ENCODE results near the gene TUBGCP3.

The TUBGCP3 gene

GRCh38 chr13:112567161-112567862, 20.6 kb downstream of the TUBGCP3 start:
- Histone ChIP-seq H2BK15ac (replicated peaks; ENCODE audit: low read depth) (no peak overlapping the region), H4K8ac (ENCODE audit: low read depth, low read length) (no peak overlapping the region), H2BK120ac (ENCODE audit: low read depth, low read length) (no peak overlapping the region), H3K79me1 (ENCODE audit: low read length) (peaks cover 12% of the 10 kb centered on the region), H3K4me1 (ENCODE audit: control insufficient read depth, low read depth, low read length) (no peaks in the 10 kb centered on the region), H3K23ac (ENCODE audit: low read length) (no peak overlapping the region), H2BK5ac (ENCODE audit: low read length) (no peak overlapping the region), H3K56ac (ENCODE audit: low read length) (no peak overlapping the region), H2AK5ac (ENCODE audit: low read length) (no peak overlapping the region), H3K27ac (ENCODE audit: low read depth, low read length) (no peak overlapping the region), H3K4me2 (ENCODE audit: low read length) (no peak overlapping the region), H3K79me2 (ENCODE audit: control insufficient read depth, insufficient read depth, low read length) (peaks cover 6% of the 10 kb centered on the region), H3K18ac (ENCODE audit: low read length) (no peak overlapping the region), H3K27me3 (ENCODE audit: insufficient read depth, low read length, poor library complexity) (no peaks in the 10 kb centered on the region), H3K36me3 (ENCODE audit: control insufficient read depth, insufficient read depth, low read length) (no peaks in the 10 kb centered on the region), H3K4ac (ENCODE audit: low read depth, low read length) (no peak overlapping the region), H3K9ac (ENCODE audit: low read length) (no peak overlapping the region), H3K4me3 (ENCODE audit: low read length) (no peak overlapping the region), H4K5ac (ENCODE audit: low read length) (no peak overlapping the region)
- WGBS (ENCODE audit: extremely low coverage, insufficient coverage, low lambda C conversion rate): no CpG with 5 or more reads among the region's 5 CpGs
- DNase-seq: no peak

- no CpG with 5 or more reads among the region's 18 CpGs for WGBS (ENCODE audit: extremely low coverage, insufficient coverage, low lambda C conversion rate)
- H3K18ac ChIP-seq (ENCODE audit: low read length): no peak overlapping the region
- H3K4me3 ChIP-seq (ENCODE audit: low read length): no peak overlapping the region
- H3K4me2 ChIP-seq (ENCODE audit: low read length): no peak overlapping the region
- H3K23ac ChIP-seq (ENCODE audit: low read length): no peak overlapping the region
- no peak overlapping the region for H2AK5ac ChIP-seq (ENCODE audit: low read length)
- peaks cover 1% of the 10 kb centered on the region for H3K36me3 ChIP-seq (ENCODE audit: control insufficient read depth, insufficient read depth, low read length)
- H3K4ac ChIP-seq (ENCODE audit: low read depth, low read length): no peak overlapping the region
- no peak overlapping the region for H2BK15ac ChIP-seq (replicated peaks; ENCODE audit: low read depth)
- no peak overlapping the region for H4K8ac ChIP-seq (ENCODE audit: low read depth, low read length)
- H4K5ac ChIP-seq (ENCODE audit: low read length): no peak overlapping the region
- no peaks in the 10 kb centered on the region for H3K4me1 ChIP-seq (ENCODE audit: control insufficient read depth, low read depth, low read length)
- H3K27ac ChIP-seq (ENCODE audit: low read depth, low read length): no peak overlapping the region
- H2BK5ac ChIP-seq (ENCODE audit: low read length): no peak overlapping the region
- no peaks in the 10 kb centered on the region for H3K27me3 ChIP-seq (ENCODE audit: insufficient read depth, low read length, poor library complexity)
- DNase-seq: no peak
- H3K9ac ChIP-seq (ENCODE audit: low read length): no peak overlapping the region
- H3K79me1 ChIP-seq (ENCODE audit: low read length): peaks cover 13% of the 10 kb centered on the region
- H3K79me2 ChIP-seq (ENCODE audit: control insufficient read depth, insufficient read depth, low read length): peaks cover 8% of the 10 kb centered on the region
- no peak overlapping the region for H3K56ac ChIP-seq (ENCODE audit: low read length)
- H2BK120ac ChIP-seq (ENCODE audit: low read depth, low read length): no peak overlapping the region
These were observed 25.1 kb downstream of the TUBGCP3 start for GRCh38 chr13:112562786-112563383.

GRCh38 chr13:112562254-112562653, 25.7 kb downstream of the TUBGCP3 start:
- no peak overlapping the region for H2AK5ac ChIP-seq (ENCODE audit: low read length)
- no peak overlapping the region for H3K4ac ChIP-seq (ENCODE audit: low read depth, low read length)
- H3K4me2 ChIP-seq (ENCODE audit: low read length): no peak overlapping the region
- H4K5ac ChIP-seq (ENCODE audit: low read length): no peak overlapping the region
- peaks cover 8% of the 10 kb centered on the region for H3K79me2 ChIP-seq (ENCODE audit: control insufficient read depth, insufficient read depth, low read length)
- peaks cover 1% of the 10 kb centered on the region for H3K36me3 ChIP-seq (ENCODE audit: control insufficient read depth, insufficient read depth, low read length)
- no peak overlapping the region for H2BK15ac ChIP-seq (replicated peaks; ENCODE audit: low read depth)
- H3K4me1 ChIP-seq (ENCODE audit: control insufficient read depth, low read depth, low read length): no peaks in the 10 kb centered on the region
- no peak overlapping the region for H3K9ac ChIP-seq (ENCODE audit: low read length)
- H3K56ac ChIP-seq (ENCODE audit: low read length): no peak overlapping the region
- DNase-seq: no peak
- no CpG with 5 or more reads among the region's 3 CpGs for WGBS (ENCODE audit: extremely low coverage, insufficient coverage, low lambda C conversion rate)
- H3K27me3 ChIP-seq (ENCODE audit: insufficient read depth, low read length, poor library complexity): no peaks in the 10 kb centered on the region
- H2BK5ac ChIP-seq (ENCODE audit: low read length): no peak overlapping the region
- no peak overlapping the region for H2BK120ac ChIP-seq (ENCODE audit: low read depth, low read length)
- H3K23ac ChIP-seq (ENCODE audit: low read length): no peak overlapping the region
- H3K27ac ChIP-seq (ENCODE audit: low read depth, low read length): no peak overlapping the region
- no peak overlapping the region for H3K18ac ChIP-seq (ENCODE audit: low read length)
- peaks cover 13% of the 10 kb centered on the region for H3K79me1 ChIP-seq (ENCODE audit: low read length)
- no peak overlapping the region for H4K8ac ChIP-seq (ENCODE audit: low read depth, low read length)
- no peak overlapping the region for H3K4me3 ChIP-seq (ENCODE audit: low read length)

- Histone ChIP-seq H2BK120ac (ENCODE audit: low read depth, low read length) (no peak overlapping the region), H3K9ac (ENCODE audit: low read length) (no peak overlapping the region), H3K36me3 (ENCODE audit: control insufficient read depth, insufficient read depth, low read length) (peaks cover 1% of the 10 kb centered on the region), H3K18ac (ENCODE audit: low read length) (no peak overlapping the region), H4K8ac (ENCODE audit: low read depth, low read length) (no peak overlapping the region), H3K27me3 (ENCODE audit: insufficient read depth, low read length, poor library complexity) (no peaks in the 10 kb centered on the region), H2BK5ac (ENCODE audit: low read length) (no peak overlapping the region), H2AK5ac (ENCODE audit: low read length) (no peak overlapping the region), H3K23ac (ENCODE audit: low read length) (no peak overlapping the region), H3K4ac (ENCODE audit: low read depth, low read length) (no peak overlapping the region), H3K79me2 (ENCODE audit: control insufficient read depth, insufficient read depth, low read length) (peaks cover 8% of the 10 kb centered on the region), H2BK15ac (replicated peaks; ENCODE audit: low read depth) (no peak overlapping the region), H3K56ac (ENCODE audit: low read length) (no peak overlapping the region), H3K4me2 (ENCODE audit: low read length) (no peak overlapping the region), H3K4me1 (ENCODE audit: control insufficient read depth, low read depth, low read length) (no peaks in the 10 kb centered on the region), H3K79me1 (ENCODE audit: low read length) (peaks cover 13% of the 10 kb centered on the region), H3K4me3 (ENCODE audit: low read length) (no peak overlapping the region), H3K27ac (ENCODE audit: low read depth, low read length) (no peak overlapping the region), H4K5ac (ENCODE audit: low read length) (no peak overlapping the region)
- no CpG with 5 or more reads among the region's 10 CpGs for WGBS (ENCODE audit: extremely low coverage, insufficient coverage, low lambda C conversion rate)
- no peak for DNase-seq
These were observed 26.5 kb downstream of the TUBGCP3 start for GRCh38 chr13:112561478-112561877.

- H3K56ac ChIP-seq (ENCODE audit: low read length): no peak overlapping the region
- H3K4ac ChIP-seq (ENCODE audit: low read depth, low read length): no peak overlapping the region
- no peak overlapping the region for H2AK5ac ChIP-seq (ENCODE audit: low read length)
- peaks cover 8% of the 10 kb centered on the region for H3K79me2 ChIP-seq (ENCODE audit: control insufficient read depth, insufficient read depth, low read length)
- H3K4me1 ChIP-seq (ENCODE audit: control insufficient read depth, low read depth, low read length): no peaks in the 10 kb centered on the region
- H3K18ac ChIP-seq (ENCODE audit: low read length): no peak overlapping the region
- H3K79me1 ChIP-seq (ENCODE audit: low read length): peaks cover 13% of the 10 kb centered on the region
- no peak overlapping the region for H2BK15ac ChIP-seq (replicated peaks; ENCODE audit: low read depth)
- WGBS (ENCODE audit: extremely low coverage, insufficient coverage, low lambda C conversion rate): no CpG with 5 or more reads among the region's 10 CpGs
- no peak for DNase-seq
- H3K23ac ChIP-seq (ENCODE audit: low read length): no peak overlapping the region
- H2BK5ac ChIP-seq (ENCODE audit: low read length): no peak overlapping the region
- H4K8ac ChIP-seq (ENCODE audit: low read depth, low read length): no peak overlapping the region
- H3K27me3 ChIP-seq (ENCODE audit: insufficient read depth, low read length, poor library complexity): no peaks in the 10 kb centered on the region
- H3K9ac ChIP-seq (ENCODE audit: low read length): no peak overlapping the region
- no peak overlapping the region for H3K4me2 ChIP-seq (ENCODE audit: low read length)
- H4K5ac ChIP-seq (ENCODE audit: low read length): no peak overlapping the region
- H3K4me3 ChIP-seq (ENCODE audit: low read length): no peak overlapping the region
- H2BK120ac ChIP-seq (ENCODE audit: low read depth, low read length): no peak overlapping the region
- H3K36me3 ChIP-seq (ENCODE audit: control insufficient read depth, insufficient read depth, low read length): peaks cover 7% of the 10 kb centered on the region
- no peak overlapping the region for H3K27ac ChIP-seq (ENCODE audit: low read depth, low read length)
These were observed 29.1 kb downstream of the TUBGCP3 start for GRCh38 chr13:112558696-112559418.

Data from mesendoderm (in vitro differentiated cells).